WTC11 (cell line): ENCODE measurements around the gene CPO. TPM values are rescaled to one million over a fixed set of nuclear protein-coding genes. Genes with fewer than 3 reads are reported as not detected.
A peak's percentile ranks its signal among the peaks of the same experiment; 100 is the strongest.

Source experiments
- ATAC-seq: fragments of 200-7000 bp; cut with Tn5 transposase; 2 replicates; pipeline ENCODE4 v1.10.0; 2021; ENCODE audit warnings: mild to moderate bottlenecking, moderate library complexity
- CTCF ChIA-PET: fragments of 300-600 bp; sonication (Branson Sonifier 250); formaldehyde crosslinking; loops from one replicate; lab custom pipeline; 2021; ENCODE audit warnings: antibody characterized with exemption; lab: Charles Lee
- POLR2A ChIA-PET: fragments of 350-600 bp; sonication (Branson Sonifier 250); formaldehyde crosslinking; loops from one replicate; lab custom pipeline; 2021; ENCODE audit warnings: antibody characterized with exemption; lab: Charles Lee
- DNase-seq: peaks from one replicate; pipeline ENCODE4 v3.0.0; 2021; ENCODE audit warnings: low spot score
- H3K27ac Mint-ChIP-seq: 2 replicates; pipeline ENCODE4 v1.8.0; 2021; ENCODE audit warnings: mixed read lengths
- H3K27me3 Mint-ChIP-seq: 2 replicates; pipeline ENCODE4 v1.8.0; 2021; ENCODE audit warnings: low read depth, mild to moderate bottlenecking, moderate library complexity, mixed read lengths
- H3K36me3 Mint-ChIP-seq: 2 replicates; pipeline ENCODE4 v1.8.0; 2021; ENCODE audit warnings: mixed read lengths
- H3K4me1 Mint-ChIP-seq: 2 replicates; pipeline ENCODE4 v1.8.0; 2022; ENCODE audit warnings: mixed read lengths
- H3K4me3 Mint-ChIP-seq: 2 replicates; pipeline ENCODE4 v1.8.0; 2021; ENCODE audit warnings: mild to moderate bottlenecking, moderate library complexity, mixed read lengths
- H3K9me3 Mint-ChIP-seq: 2 replicates; pipeline ENCODE4 v1.8.0; 2021; ENCODE audit warnings: mixed read lengths
- ATF1 ChIP-seq: sonication (generic); formaldehyde crosslinking; IDR thresholded peaks from 2 replicates; pipeline ENCODE4 v1.8.1; 2023; ENCODE audit warnings: mild to moderate bottlenecking, moderate library complexity, missing genetic modification reagents
- ESRRA ChIP-seq: sonication (generic); formaldehyde crosslinking; IDR thresholded peaks from 2 replicates; pipeline ENCODE4 v1.8.1; 2022; ENCODE audit warnings: mild to moderate bottlenecking, missing genetic modification reagents, borderline replicate concordance
- GABPB1 ChIP-seq: sonication (generic); formaldehyde crosslinking; IDR thresholded peaks from 2 replicates; pipeline ENCODE4 v1.8.1; 2023; ENCODE audit warnings: mild to moderate bottlenecking, missing genetic modification reagents
- GTF2I ChIP-seq: fragments of 250-450 bp; sonication (Bioruptor Pico); conservative IDR thresholded peaks from 2 replicates; pipeline ENCODE4 v1.4.0; 2021; ENCODE audit warnings: mild to moderate bottlenecking
- JAZF1 ChIP-seq: fragments of 250-450 bp; sonication (Bioruptor Pico); IDR thresholded peaks from 2 replicates; pipeline ENCODE4 v1.9.0; 2021; ENCODE audit warnings: moderate library complexity, mild to moderate bottlenecking, inconsistent platforms
- MYBL2 ChIP-seq: sonication (generic); formaldehyde crosslinking; IDR thresholded peaks from 2 replicates; pipeline ENCODE4 v1.8.1; 2023; ENCODE audit warnings: mild to moderate bottlenecking, moderate library complexity, missing genetic modification reagents
- NFATC4 ChIP-seq: fragments of 250-450 bp; sonication (Bioruptor Pico); IDR thresholded peaks from 2 replicates; pipeline ENCODE4 v1.9.0; 2021; ENCODE audit warnings: mild to moderate bottlenecking
- OVOL2 ChIP-seq: fragments of 250-450 bp; sonication (Bioruptor Pico); IDR thresholded peaks from 2 replicates; pipeline ENCODE4 v1.9.0; 2021; ENCODE audit warnings: mild to moderate bottlenecking, borderline replicate concordance
- SMAD4 ChIP-seq: sonication (generic); formaldehyde crosslinking; IDR thresholded peaks from 2 replicates; pipeline ENCODE4 v1.8.0; 2022; ENCODE audit warnings: mild to moderate bottlenecking, missing genetic modification reagents
- SOX15 ChIP-seq: fragments of 250-450 bp; sonication (Bioruptor Pico); IDR thresholded peaks from 2 replicates; pipeline ENCODE4 v1.9.0; 2021; ENCODE audit warnings: mild to moderate bottlenecking
- ZNF263 ChIP-seq: sonication (generic); formaldehyde crosslinking; IDR thresholded peaks from 2 replicates; pipeline ENCODE4 v1.8.1; 2022; ENCODE audit warnings: low read depth, mild to moderate bottlenecking, moderate library complexity, missing genetic modification reagents
- ZNF396 ChIP-seq: fragments of 250-450 bp; sonication (Bioruptor Pico); IDR thresholded peaks from 2 replicates; pipeline ENCODE4 v1.8.0; 2021; ENCODE audit warnings: mild to moderate bottlenecking, moderate library complexity, borderline replicate concordance
- ZNF416 ChIP-seq: fragments of 250-450 bp; sonication (Bioruptor Pico); IDR thresholded peaks from 2 replicates; pipeline ENCODE4 v1.9.0; 2021; ENCODE audit warnings: mild to moderate bottlenecking, inconsistent platforms
- total RNA-seq: library from RNA; stranded (reverse); gene quantifications from 3 replicates; pipeline ENCODE4 v1.2.3, GENCODE V29; 2021
- TF ChIP-seq, protein P1 (sequence below): sonication (generic); formaldehyde crosslinking; conservative IDR thresholded peaks from 2 replicates; pipeline ENCODE4 v1.8.1; 2023; ENCODE audit warnings: mild to moderate bottlenecking, low read depth, missing genetic modification reagents, moderate library complexity
- TF ChIP-seq, protein P2 (sequence below): sonication (generic); formaldehyde crosslinking; IDR thresholded peaks from 2 replicates; pipeline ENCODE4 v1.8.0; 2022; ENCODE audit warnings: mild to moderate bottlenecking, missing genetic modification reagents
- TF ChIP-seq, protein P3 (sequence below): sonication (generic); formaldehyde crosslinking; IDR thresholded peaks from 2 replicates; pipeline ENCODE4 v1.8.0; 2022; ENCODE audit warnings: mild to moderate bottlenecking, missing genetic modification reagents
- TF ChIP-seq, protein P4 (sequence below): sonication (generic); formaldehyde crosslinking; IDR thresholded peaks from 2 replicates; pipeline ENCODE4 v1.8.0; 2022; ENCODE audit warnings: missing genetic modification reagents
- TF ChIP-seq, protein P5 (sequence below): sonication (generic); formaldehyde crosslinking; IDR thresholded peaks from 2 replicates; pipeline ENCODE4 v1.8.1; 2023; ENCODE audit warnings: mild to moderate bottlenecking, missing genetic modification reagents
- TF ChIP-seq, protein P6 (sequence below): sonication (generic); formaldehyde crosslinking; IDR thresholded peaks from 2 replicates; pipeline ENCODE4 v1.8.1; 2022; ENCODE audit warnings: mild to moderate bottlenecking, missing genetic modification reagents, moderate library complexity, borderline replicate concordance

Gene CPO
- total RNA-seq, 1 experiment from 2014 or later, result 1.2 TPM

DNA sequence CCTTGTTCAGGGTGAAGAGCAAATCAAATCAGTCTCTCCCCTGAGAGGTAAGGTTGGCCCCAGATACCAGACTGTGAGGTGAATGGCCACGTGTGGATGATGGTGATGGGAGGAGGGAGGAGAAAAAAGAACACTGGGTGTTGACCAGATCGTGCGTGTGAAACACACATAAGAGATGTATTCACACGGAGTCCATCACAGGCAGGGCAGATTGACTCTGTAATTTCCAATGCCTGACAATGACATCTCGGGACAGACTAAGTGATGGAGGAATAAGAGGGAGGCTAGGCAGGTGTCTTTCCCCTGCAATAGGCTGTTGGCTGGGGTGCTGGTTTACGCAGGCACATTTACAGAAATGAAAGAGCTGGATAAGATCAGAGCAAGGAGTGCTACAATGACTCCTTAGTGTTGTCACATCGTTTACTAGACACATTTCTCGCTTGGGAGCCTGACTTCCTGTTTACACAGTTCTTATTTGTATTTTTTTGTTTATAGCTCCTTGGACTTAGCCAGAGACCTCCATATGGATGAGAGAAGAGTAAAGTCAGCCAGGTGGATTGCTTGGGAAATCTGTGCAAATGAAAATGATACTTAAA is 43.1 kb downstream of the CPO start:
- no peaks in the 10 kb centered on the region for H3K36me3 Mint-ChIP-seq
- no peaks in the 10 kb centered on the region for H3K27me3 Mint-ChIP-seq
- CTCF ChIA-PET, result interaction anchor here (0.7 to 2.6 kb wide), 9 partner anchors 8 to 494 kb away, joined by 3 to 20 read pairs (median 5); no protein-coding TSS in a partner anchor

DNA sequence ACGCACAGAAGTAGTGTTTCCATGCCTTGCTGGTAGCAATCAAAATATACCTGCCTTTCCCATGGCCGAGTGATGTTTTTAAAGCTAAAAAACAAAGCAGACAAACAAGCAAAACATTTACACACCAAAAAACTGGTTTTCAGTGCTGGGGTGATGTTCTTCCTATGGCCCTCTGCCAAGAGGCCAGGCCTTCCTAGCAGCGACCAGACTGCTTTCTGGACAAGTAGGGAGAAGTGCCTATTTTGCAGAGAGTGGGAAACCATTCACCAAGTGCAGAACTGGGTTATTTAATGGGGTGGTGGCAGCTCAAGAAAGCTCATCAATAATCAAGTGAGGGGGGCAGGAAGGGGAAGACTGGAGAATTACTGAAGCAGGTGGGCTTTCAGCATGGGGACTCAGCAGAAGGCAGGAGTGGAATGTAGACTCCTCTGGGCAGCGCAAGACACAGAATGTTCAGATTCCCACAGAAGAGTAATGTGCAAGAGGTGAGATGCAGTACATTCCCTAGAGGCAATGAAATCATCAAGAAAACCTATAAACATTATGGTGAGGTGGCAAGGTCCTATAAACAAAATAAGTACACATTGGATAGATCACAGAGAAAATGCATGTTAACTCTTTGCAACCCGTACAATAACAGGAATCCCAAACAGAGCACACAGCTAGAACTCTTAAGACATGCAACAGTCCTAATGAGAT is 44.0 kb downstream of the CPO start:
- ChIA-PET POLR2A (no interaction called here), CTCF (interaction anchor here (0.6 to 2.6 kb wide), 10 partner anchors 12 to 493 kb away, joined by 3 to 20 read pairs (median 8); no protein-coding TSS in a partner anchor)
- peaks cover 35% of the 10 kb centered on the region for H3K4me1 Mint-ChIP-seq
- no peak overlapping the region for H3K4me3 Mint-ChIP-seq
- H3K36me3 Mint-ChIP-seq, result no peaks in the 10 kb centered on the region
- no peak for DNase-seq
- H3K9me3 Mint-ChIP-seq, result 0 out of 2 replicates have a peak, but pooled peaks cover under 1% of the 10 kb centered on the region
- H3K27me3 Mint-ChIP-seq, result no peaks in the 10 kb centered on the region
- ATAC-seq, result peak; percentile 11; the same call in 1 of the 2 replicates
- H3K27ac Mint-ChIP-seq, result no peak overlapping the region
- TF ChIP-seq, protein P1, sequence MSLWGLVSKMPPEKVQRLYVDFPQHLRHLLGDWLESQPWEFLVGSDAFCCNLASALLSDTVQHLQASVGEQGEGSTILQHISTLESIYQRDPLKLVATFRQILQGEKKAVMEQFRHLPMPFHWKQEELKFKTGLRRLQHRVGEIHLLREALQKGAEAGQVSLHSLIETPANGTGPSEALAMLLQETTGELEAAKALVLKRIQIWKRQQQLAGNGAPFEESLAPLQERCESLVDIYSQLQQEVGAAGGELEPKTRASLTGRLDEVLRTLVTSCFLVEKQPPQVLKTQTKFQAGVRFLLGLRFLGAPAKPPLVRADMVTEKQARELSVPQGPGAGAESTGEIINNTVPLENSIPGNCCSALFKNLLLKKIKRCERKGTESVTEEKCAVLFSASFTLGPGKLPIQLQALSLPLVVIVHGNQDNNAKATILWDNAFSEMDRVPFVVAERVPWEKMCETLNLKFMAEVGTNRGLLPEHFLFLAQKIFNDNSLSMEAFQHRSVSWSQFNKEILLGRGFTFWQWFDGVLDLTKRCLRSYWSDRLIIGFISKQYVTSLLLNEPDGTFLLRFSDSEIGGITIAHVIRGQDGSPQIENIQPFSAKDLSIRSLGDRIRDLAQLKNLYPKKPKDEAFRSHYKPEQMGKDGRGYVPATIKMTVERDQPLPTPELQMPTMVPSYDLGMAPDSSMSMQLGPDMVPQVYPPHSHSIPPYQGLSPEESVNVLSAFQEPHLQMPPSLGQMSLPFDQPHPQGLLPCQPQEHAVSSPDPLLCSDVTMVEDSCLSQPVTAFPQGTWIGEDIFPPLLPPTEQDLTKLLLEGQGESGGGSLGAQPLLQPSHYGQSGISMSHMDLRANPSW (CRISPR knock-in tag), result no peak
- TF ChIP-seq, protein P2, sequence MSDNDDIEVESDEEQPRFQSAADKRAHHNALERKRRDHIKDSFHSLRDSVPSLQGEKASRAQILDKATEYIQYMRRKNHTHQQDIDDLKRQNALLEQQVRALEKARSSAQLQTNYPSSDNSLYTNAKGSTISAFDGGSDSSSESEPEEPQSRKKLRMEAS (CRISPR knock-in tag), result no peak
- TF ChIP-seq ATF1 (CRISPR knock-in tag), result no peak
- no peak for TF ChIP-seq NFATC4
- no peak for TF ChIP-seq OVOL2
- TF ChIP-seq, protein P3, sequence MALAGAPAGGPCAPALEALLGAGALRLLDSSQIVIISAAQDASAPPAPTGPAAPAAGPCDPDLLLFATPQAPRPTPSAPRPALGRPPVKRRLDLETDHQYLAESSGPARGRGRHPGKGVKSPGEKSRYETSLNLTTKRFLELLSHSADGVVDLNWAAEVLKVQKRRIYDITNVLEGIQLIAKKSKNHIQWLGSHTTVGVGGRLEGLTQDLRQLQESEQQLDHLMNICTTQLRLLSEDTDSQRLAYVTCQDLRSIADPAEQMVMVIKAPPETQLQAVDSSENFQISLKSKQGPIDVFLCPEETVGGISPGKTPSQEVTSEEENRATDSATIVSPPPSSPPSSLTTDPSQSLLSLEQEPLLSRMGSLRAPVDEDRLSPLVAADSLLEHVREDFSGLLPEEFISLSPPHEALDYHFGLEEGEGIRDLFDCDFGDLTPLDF, result no peak
- TF ChIP-seq MYBL2 (CRISPR knock-in tag), result no peak
- no peak for TF ChIP-seq SMAD4 (CRISPR knock-in tag)
- no peak for TF ChIP-seq SOX15
- no peak for TF ChIP-seq ZNF396 (CRISPR knock-in tag)
- no peak for TF ChIP-seq JAZF1
- TF ChIP-seq, protein P4, sequence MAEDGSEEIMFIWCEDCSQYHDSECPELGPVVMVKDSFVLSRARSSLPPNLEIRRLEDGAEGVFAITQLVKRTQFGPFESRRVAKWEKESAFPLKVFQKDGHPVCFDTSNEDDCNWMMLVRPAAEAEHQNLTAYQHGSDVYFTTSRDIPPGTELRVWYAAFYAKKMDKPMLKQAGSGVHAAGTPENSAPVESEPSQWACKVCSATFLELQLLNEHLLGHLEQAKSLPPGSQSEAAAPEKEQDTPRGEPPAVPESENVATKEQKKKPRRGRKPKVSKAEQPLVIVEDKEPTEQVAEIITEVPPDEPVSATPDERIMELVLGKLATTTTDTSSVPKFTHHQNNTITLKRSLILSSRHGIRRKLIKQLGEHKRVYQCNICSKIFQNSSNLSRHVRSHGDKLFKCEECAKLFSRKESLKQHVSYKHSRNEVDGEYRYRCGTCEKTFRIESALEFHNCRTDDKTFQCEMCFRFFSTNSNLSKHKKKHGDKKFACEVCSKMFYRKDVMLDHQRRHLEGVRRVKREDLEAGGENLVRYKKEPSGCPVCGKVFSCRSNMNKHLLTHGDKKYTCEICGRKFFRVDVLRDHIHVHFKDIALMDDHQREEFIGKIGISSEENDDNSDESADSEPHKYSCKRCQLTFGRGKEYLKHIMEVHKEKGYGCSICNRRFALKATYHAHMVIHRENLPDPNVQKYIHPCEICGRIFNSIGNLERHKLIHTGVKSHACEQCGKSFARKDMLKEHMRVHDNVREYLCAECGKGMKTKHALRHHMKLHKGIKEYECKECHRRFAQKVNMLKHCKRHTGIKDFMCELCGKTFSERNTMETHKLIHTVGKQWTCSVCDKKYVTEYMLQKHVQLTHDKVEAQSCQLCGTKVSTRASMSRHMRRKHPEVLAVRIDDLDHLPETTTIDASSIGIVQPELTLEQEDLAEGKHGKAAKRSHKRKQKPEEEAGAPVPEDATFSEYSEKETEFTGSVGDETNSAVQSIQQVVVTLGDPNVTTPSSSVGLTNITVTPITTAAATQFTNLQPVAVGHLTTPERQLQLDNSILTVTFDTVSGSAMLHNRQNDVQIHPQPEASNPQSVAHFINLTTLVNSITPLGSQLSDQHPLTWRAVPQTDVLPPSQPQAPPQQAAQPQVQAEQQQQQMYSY (CRISPR knock-in tag), result no peak
- TF ChIP-seq ZNF263, result no peak
- no peak for TF ChIP-seq ZNF416
- TF ChIP-seq, protein P5, sequence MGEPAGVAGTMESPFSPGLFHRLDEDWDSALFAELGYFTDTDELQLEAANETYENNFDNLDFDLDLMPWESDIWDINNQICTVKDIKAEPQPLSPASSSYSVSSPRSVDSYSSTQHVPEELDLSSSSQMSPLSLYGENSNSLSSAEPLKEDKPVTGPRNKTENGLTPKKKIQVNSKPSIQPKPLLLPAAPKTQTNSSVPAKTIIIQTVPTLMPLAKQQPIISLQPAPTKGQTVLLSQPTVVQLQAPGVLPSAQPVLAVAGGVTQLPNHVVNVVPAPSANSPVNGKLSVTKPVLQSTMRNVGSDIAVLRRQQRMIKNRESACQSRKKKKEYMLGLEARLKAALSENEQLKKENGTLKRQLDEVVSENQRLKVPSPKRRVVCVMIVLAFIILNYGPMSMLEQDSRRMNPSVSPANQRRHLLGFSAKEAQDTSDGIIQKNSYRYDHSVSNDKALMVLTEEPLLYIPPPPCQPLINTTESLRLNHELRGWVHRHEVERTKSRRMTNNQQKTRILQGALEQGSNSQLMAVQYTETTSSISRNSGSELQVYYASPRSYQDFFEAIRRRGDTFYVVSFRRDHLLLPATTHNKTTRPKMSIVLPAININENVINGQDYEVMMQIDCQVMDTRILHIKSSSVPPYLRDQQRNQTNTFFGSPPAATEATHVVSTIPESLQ (CRISPR knock-in tag), result no peak

More for the DNA sequence above, 43.1 kb downstream of the CPO start:
- Mint-ChIP-seq H3K27ac (no peak overlapping the region), H3K9me3 (no peaks in the 10 kb centered on the region), H3K4me3 (no peak overlapping the region), H3K4me1 (peaks cover 35% of the 10 kb centered on the region)
- TF ChIP-seq, protein P6, sequence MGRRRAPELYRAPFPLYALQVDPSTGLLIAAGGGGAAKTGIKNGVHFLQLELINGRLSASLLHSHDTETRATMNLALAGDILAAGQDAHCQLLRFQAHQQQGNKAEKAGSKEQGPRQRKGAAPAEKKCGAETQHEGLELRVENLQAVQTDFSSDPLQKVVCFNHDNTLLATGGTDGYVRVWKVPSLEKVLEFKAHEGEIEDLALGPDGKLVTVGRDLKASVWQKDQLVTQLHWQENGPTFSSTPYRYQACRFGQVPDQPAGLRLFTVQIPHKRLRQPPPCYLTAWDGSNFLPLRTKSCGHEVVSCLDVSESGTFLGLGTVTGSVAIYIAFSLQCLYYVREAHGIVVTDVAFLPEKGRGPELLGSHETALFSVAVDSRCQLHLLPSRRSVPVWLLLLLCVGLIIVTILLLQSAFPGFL (CRISPR knock-in tag), result no peak
- no peak for TF ChIP-seq GTF2I (CRISPR knock-in tag)
- no peak for TF ChIP-seq ESRRA
- no peak for TF ChIP-seq GABPB1 (CRISPR knock-in tag)
- no peak for ATAC-seq
- DNase-seq, result no peak
- POLR2A ChIA-PET, result no interaction called here
